GM18505 (cell line): ENCODE results near the gene TMBIM1.
A peak's percentile ranks its signal among the peaks of the same experiment; 100 is the strongest.

ENCODE experiments used
- ATAC-seq: cut with Tn5 transposase; IDR thresholded peaks from one replicate; pipeline ENCODE4 v1.9.1; 2021; ENCODE audit not compliant: unreplicated experiment
- POLR2A ChIP-seq: IDR thresholded peaks from 4 replicates; pipeline ENCODE4 v1.6.1; 2011; ENCODE audit warnings: borderline replicate concordance; ENCODE audit not compliant: insufficient read depth, insufficient read length; ENCODE audit errors: extremely low read depth

TMBIM1 gene

GRCh38 chr2:218255446-218255845 lies 36.9 kb downstream of the TMBIM1 start:
- no peak for ATAC-seq
- no peak for TF ChIP-seq POLR2A

- no peak for TF ChIP-seq POLR2A
- no peak for ATAC-seq
Measured at GRCh38 chr2:218253232-218253625, 39.1 kb downstream of the TMBIM1 start.

DNA sequence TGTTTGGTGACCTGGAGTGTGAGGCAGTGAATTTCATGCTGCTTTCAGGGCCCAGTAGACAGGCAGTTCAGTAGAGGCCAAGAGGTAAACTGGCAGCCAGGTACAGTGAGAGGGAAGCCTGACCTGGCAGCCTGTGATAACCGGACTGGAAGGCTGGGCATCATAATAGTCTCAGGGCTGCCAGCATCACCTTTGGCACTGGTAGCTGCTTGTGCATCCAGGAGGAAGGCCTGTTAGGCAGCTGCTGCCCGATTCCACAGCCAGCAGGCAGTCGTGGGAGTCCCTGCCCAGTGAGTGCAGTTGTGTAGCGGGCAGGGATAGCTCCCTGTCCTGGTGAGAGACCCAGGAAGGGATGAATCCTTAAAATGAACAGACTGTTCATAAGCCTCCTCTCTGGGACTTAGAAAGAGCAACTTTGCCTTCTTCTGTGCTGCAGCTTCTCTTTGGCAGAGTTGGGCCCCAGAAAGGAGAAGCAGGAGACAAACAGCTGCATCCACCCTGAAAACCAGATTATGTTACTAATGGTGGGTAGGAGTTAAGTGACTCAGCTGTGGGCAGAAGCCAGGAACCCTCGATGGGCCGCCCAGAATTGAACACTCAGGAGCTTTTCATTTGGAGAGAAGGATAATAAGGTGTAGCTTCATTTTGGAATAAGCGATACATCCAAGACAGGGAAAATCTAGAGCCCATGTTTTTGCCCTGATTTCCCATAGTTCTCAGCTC lies 39.6 kb downstream of the TMBIM1 start:
- no peak for TF ChIP-seq POLR2A
- no peak for ATAC-seq

DNA sequence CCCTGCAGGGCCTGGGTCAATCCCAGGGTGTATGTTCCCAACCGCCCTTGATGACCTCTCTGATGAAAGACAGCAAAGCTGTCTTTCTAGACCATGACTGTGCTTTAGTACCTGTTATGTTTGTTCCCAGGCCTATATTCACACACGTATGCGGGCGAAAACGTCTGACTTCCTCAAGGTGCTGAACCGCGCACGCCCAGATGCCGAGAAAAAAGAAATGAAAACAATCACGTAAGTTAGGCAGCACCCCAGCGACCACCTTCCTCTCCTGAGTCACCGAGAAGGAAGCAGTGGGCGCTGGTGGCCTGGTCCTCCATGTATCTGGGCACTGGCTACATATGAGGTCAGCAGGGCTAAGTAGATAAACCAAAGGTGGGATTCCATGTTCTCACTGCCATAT lies 42.6 kb downstream of the TMBIM1 start:
- TF ChIP-seq POLR2A = no peak
- no peak for ATAC-seq

GRCh38 chr2:218245214-218245613 lies 47.1 kb downstream of the TMBIM1 start:
- TF ChIP-seq POLR2A = peak; percentile 34
- no peak for ATAC-seq

GRCh38 chr2:218244665-218245064 lies 47.6 kb downstream of the TMBIM1 start:
- ATAC-seq = no peak
- TF ChIP-seq POLR2A = peak; percentile 21

DNA sequence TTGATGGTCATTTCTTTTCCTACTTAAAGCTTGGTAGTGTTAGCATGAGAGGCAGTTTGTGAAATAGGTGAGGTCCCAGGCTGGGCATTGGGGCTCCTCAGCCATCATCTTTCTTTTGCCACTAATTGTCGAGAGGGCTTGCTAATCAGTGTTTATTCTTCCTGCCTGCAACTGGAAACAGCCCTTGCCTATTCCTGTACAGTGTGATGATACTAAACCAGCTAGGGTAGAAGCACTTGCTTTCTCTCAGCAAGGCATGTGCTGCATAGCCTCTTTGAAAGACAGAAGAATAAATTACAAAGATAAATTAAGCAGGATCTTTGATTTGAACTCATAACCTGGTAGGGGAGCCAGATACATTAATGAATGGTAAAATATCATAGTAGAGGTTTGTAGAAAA lies 48.1 kb downstream of the TMBIM1 start:
- ATAC-seq = no peak
- no peak for TF ChIP-seq POLR2A

GRCh38 chr2:218238887-218239286 lies 53.4 kb downstream of the TMBIM1 start:
- no peak for TF ChIP-seq POLR2A
- no peak for ATAC-seq

GRCh38 chr2:218236829-218237228 lies 55.5 kb downstream of the TMBIM1 start:
- ATAC-seq = no peak
- no peak for TF ChIP-seq POLR2A

DNA sequence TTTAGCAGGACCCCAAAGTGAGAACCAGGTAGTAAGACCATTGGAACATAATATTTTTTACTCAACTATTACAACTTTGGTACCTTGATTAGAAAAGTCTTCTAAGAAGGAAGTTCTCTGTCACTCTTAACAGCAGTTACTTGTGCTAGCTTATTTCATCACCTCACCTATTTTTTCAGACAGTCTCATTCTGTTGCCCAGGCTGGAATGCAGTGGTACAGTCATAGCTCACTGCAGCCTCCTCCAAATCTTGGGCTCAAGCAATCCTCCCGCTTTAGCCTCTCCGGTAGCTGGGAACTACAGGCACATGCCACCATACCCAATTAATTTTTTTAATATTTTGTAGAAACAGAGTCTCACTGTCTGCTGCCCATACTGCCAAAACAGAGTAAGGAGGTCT lies 57.3 kb downstream of the TMBIM1 start:
- no peak for ATAC-seq
- peak; percentile 5 for TF ChIP-seq POLR2A

GRCh38 chr2:218234521-218234920 lies 57.8 kb downstream of the TMBIM1 start:
- ATAC-seq = no peak
- no peak for TF ChIP-seq POLR2A

GRCh38 chr2:218233543-218233942 lies 58.8 kb downstream of the TMBIM1 start:
- ATAC-seq = no peak
- no peak for TF ChIP-seq POLR2A

GRCh38 chr2:218230882-218231281 lies 61.4 kb downstream of the TMBIM1 start:
- ATAC-seq = no peak
- no peak for TF ChIP-seq POLR2A

- peak; percentile 11 for ATAC-seq
- no peak for TF ChIP-seq POLR2A
Measured at GRCh38 chr2:218229851-218230250, 62.5 kb downstream of the TMBIM1 start.

DNA sequence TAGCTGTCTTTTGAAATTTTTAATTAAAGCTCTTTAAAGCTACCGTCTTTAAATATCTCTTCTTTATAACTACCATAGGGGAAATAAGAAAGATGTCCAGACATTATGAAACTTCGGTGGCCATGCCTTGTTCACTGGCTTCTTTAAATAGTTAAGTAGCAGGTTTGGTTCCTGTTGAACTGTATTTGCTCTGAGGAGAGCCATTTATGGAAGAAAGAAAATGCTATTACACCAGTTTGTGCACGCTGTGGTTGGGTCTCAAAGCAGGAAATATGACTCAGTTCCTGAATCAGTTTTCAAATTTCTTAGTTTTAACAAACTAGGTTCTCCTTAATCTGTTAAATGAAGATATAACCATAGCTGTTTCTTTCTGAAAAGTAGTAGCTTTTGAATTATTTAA lies 63.1 kb downstream of the TMBIM1 start:
- peak; percentile 91 for ATAC-seq

GRCh38 chr2:218228366-218229090 lies 63.8 kb downstream of the TMBIM1 start:
- TF ChIP-seq POLR2A = no peak

More for the DNA sequence above, 63.1 kb downstream of the TMBIM1 start:
- no peak for TF ChIP-seq POLR2A

More at GRCh38 chr2:218228366-218229090, 63.8 kb downstream of the TMBIM1 start:
- ATAC-seq = no peak
